Measurements from ENCODE around the gene SH3YL1.

SH3YL1 gene

GRCh38 chr2:213932-214693 is 49.7 kb downstream of the SH3YL1 start:
- Histone ChIP-seq H3K36me3 (ENCODE audit: insufficient read depth, low read length) (no peaks in the 10 kb centered on the region), H3K27me3 (ENCODE audit: insufficient read depth, low read length) (peaks cover 9% of the 10 kb centered on the region; the same call in 1 of the 2 replicates), H3K4me1 (ENCODE audit: control insufficient read depth, insufficient read depth, low read length, unreplicated experiment) (no peaks in the 10 kb centered on the region), H2AFZ (ENCODE audit: low read length, unreplicated experiment) (no peak overlapping the region), H3K4me3 (ENCODE audit: low read depth, low read length) (no peak overlapping the region), H3K79me2 (ENCODE audit: control insufficient read depth, insufficient read depth, low read length, unreplicated experiment) (no peaks in the 10 kb centered on the region), H3K27ac (ENCODE audit: low read depth, low read length) (no peak overlapping the region)

GRCh38 chr2:211486-212184 is 52.2 kb downstream of the SH3YL1 start:
- H3K4me3 ChIP-seq (ENCODE audit: low read depth, low read length), result no peak overlapping the region
- no peak overlapping the region for H2AFZ ChIP-seq (ENCODE audit: low read length, unreplicated experiment)
- H3K27ac ChIP-seq (ENCODE audit: low read depth, low read length), result no peak overlapping the region
- H3K79me2 ChIP-seq (ENCODE audit: control insufficient read depth, insufficient read depth, low read length, unreplicated experiment), result no peaks in the 10 kb centered on the region
- H3K4me1 ChIP-seq (ENCODE audit: control insufficient read depth, insufficient read depth, low read length, unreplicated experiment), result no peaks in the 10 kb centered on the region
- peaks cover 15% of the 10 kb centered on the region; the same call in 1 of the 2 replicates for H3K27me3 ChIP-seq (ENCODE audit: insufficient read depth, low read length)
- H3K36me3 ChIP-seq (ENCODE audit: insufficient read depth, low read length), result no peaks in the 10 kb centered on the region

GRCh38 chr2:210660-211059 is 53.2 kb downstream of the SH3YL1 start:
- Histone ChIP-seq H2AFZ (ENCODE audit: low read length, unreplicated experiment) (no peak overlapping the region), H3K36me3 (ENCODE audit: insufficient read depth, low read length) (no peaks in the 10 kb centered on the region), H3K4me1 (ENCODE audit: control insufficient read depth, insufficient read depth, low read length, unreplicated experiment) (no peaks in the 10 kb centered on the region), H3K27me3 (ENCODE audit: insufficient read depth, low read length) (peaks cover 15% of the 10 kb centered on the region; the same call in 1 of the 2 replicates), H3K27ac (ENCODE audit: low read depth, low read length) (no peak overlapping the region), H3K79me2 (ENCODE audit: control insufficient read depth, insufficient read depth, low read length, unreplicated experiment) (no peaks in the 10 kb centered on the region), H3K4me3 (ENCODE audit: low read depth, low read length) (no peak overlapping the region)

- Histone ChIP-seq H2AFZ (ENCODE audit: low read length, unreplicated experiment) (no peak overlapping the region), H3K27me3 (ENCODE audit: insufficient read depth, low read length) (peaks cover 15% of the 10 kb centered on the region; the same call in 1 of the 2 replicates), H3K27ac (ENCODE audit: low read depth, low read length) (no peak overlapping the region), H3K79me2 (ENCODE audit: control insufficient read depth, insufficient read depth, low read length, unreplicated experiment) (no peaks in the 10 kb centered on the region), H3K4me3 (ENCODE audit: low read depth, low read length) (no peak overlapping the region), H3K36me3 (ENCODE audit: insufficient read depth, low read length) (no peaks in the 10 kb centered on the region), H3K4me1 (ENCODE audit: control insufficient read depth, insufficient read depth, low read length, unreplicated experiment) (no peaks in the 10 kb centered on the region)
These were observed 54.4 kb downstream of the SH3YL1 start for GRCh38 chr2:209470-209869.

- no peaks in the 10 kb centered on the region for H3K4me1 ChIP-seq (ENCODE audit: control insufficient read depth, insufficient read depth, low read length, unreplicated experiment)
- no peaks in the 10 kb centered on the region for H3K79me2 ChIP-seq (ENCODE audit: control insufficient read depth, insufficient read depth, low read length, unreplicated experiment)
- peaks cover 15% of the 10 kb centered on the region; the same call in 1 of the 2 replicates for H3K27me3 ChIP-seq (ENCODE audit: insufficient read depth, low read length)
These were observed 55.5 kb downstream of the SH3YL1 start for GRCh38 chr2:208335-208734.

GRCh38 chr2:203984-204383 is 59.8 kb downstream of the SH3YL1 start:
- Histone ChIP-seq H3K4me1 (ENCODE audit: control insufficient read depth, insufficient read depth, low read length, unreplicated experiment) (no peaks in the 10 kb centered on the region), H3K27ac (ENCODE audit: low read depth, low read length) (no peak overlapping the region), H3K4me3 (ENCODE audit: low read depth, low read length) (no peak overlapping the region), H3K27me3 (ENCODE audit: insufficient read depth, low read length) (0 out of 2 replicates have a peak, but pooled peaks cover 5% of the 10 kb centered on the region), H2AFZ (ENCODE audit: low read length, unreplicated experiment) (no peak overlapping the region), H3K36me3 (ENCODE audit: insufficient read depth, low read length) (no peaks in the 10 kb centered on the region), H3K79me2 (ENCODE audit: control insufficient read depth, insufficient read depth, low read length, unreplicated experiment) (no peaks in the 10 kb centered on the region)

More at GRCh38 chr2:208335-208734, 55.5 kb downstream of the SH3YL1 start:
- H3K27ac ChIP-seq (ENCODE audit: low read depth, low read length), result no peak overlapping the region
- no peak overlapping the region for H3K4me3 ChIP-seq (ENCODE audit: low read depth, low read length)
- H2AFZ ChIP-seq (ENCODE audit: low read length, unreplicated experiment), result no peak overlapping the region
- H3K36me3 ChIP-seq (ENCODE audit: insufficient read depth, low read length), result no peaks in the 10 kb centered on the region

GRCh38 chr2:203401-203800 is 60.4 kb downstream of the SH3YL1 start:
- H3K27me3 ChIP-seq (ENCODE audit: insufficient read depth, low read length), result 0 out of 2 replicates have a peak, but pooled peaks cover 3% of the 10 kb centered on the region
- H3K79me2 ChIP-seq (ENCODE audit: control insufficient read depth, insufficient read depth, low read length, unreplicated experiment), result no peaks in the 10 kb centered on the region
- no peaks in the 10 kb centered on the region for H3K36me3 ChIP-seq (ENCODE audit: insufficient read depth, low read length)
- H3K4me3 ChIP-seq (ENCODE audit: low read depth, low read length), result no peak overlapping the region
- no peak overlapping the region for H3K27ac ChIP-seq (ENCODE audit: low read depth, low read length)
- H3K4me1 ChIP-seq (ENCODE audit: control insufficient read depth, insufficient read depth, low read length, unreplicated experiment), result no peaks in the 10 kb centered on the region
- no peak overlapping the region for H2AFZ ChIP-seq (ENCODE audit: low read length, unreplicated experiment)

GRCh38 chr2:202945-203344 is 60.9 kb downstream of the SH3YL1 start:
- Histone ChIP-seq H3K4me3 (ENCODE audit: low read depth, low read length) (no peak overlapping the region), H3K36me3 (ENCODE audit: insufficient read depth, low read length) (no peaks in the 10 kb centered on the region), H3K27ac (ENCODE audit: low read depth, low read length) (no peak overlapping the region), H3K79me2 (ENCODE audit: control insufficient read depth, insufficient read depth, low read length, unreplicated experiment) (no peaks in the 10 kb centered on the region), H3K27me3 (ENCODE audit: insufficient read depth, low read length) (no peaks in the 10 kb centered on the region), H3K4me1 (ENCODE audit: control insufficient read depth, insufficient read depth, low read length, unreplicated experiment) (no peaks in the 10 kb centered on the region), H2AFZ (ENCODE audit: low read length, unreplicated experiment) (no peak overlapping the region)

GRCh38 chr2:201648-202433 is 62.0 kb downstream of the SH3YL1 start:
- Histone ChIP-seq H3K79me2 (ENCODE audit: control insufficient read depth, insufficient read depth, low read length, unreplicated experiment) (no peaks in the 10 kb centered on the region), H3K4me1 (ENCODE audit: control insufficient read depth, insufficient read depth, low read length, unreplicated experiment) (no peaks in the 10 kb centered on the region), H2AFZ (ENCODE audit: low read length, unreplicated experiment) (no peak overlapping the region), H3K27me3 (ENCODE audit: insufficient read depth, low read length) (no peaks in the 10 kb centered on the region), H3K27ac (ENCODE audit: low read depth, low read length) (no peak overlapping the region), H3K4me3 (ENCODE audit: low read depth, low read length) (no peak overlapping the region), H3K36me3 (ENCODE audit: insufficient read depth, low read length) (no peaks in the 10 kb centered on the region)

- Histone ChIP-seq H3K27ac (ENCODE audit: low read depth, low read length) (no peak overlapping the region), H3K4me3 (ENCODE audit: low read depth, low read length) (no peak overlapping the region), H3K79me2 (ENCODE audit: control insufficient read depth, insufficient read depth, low read length, unreplicated experiment) (no peaks in the 10 kb centered on the region), H3K36me3 (ENCODE audit: insufficient read depth, low read length) (no peaks in the 10 kb centered on the region), H3K27me3 (ENCODE audit: insufficient read depth, low read length) (no peaks in the 10 kb centered on the region), H3K4me1 (ENCODE audit: control insufficient read depth, insufficient read depth, low read length, unreplicated experiment) (no peaks in the 10 kb centered on the region), H2AFZ (ENCODE audit: low read length, unreplicated experiment) (no peak overlapping the region)
These were observed 64.5 kb downstream of the SH3YL1 start for GRCh38 chr2:199041-199966.
